Gastrocnemius medialis (tissue), 4 donors: ENCODE data around the gene TNFSF10.

Source experiments
- CTCF ChIP-seq, 5 experiments: fragments of 450-650 bp in 3 of 5; fragments of 200-600 bp in 2 of 5; sonication (generic) in 2 of 5; IDR thresholded peaks in 4 of 5; conservative IDR thresholded peaks in 1 of 5; 1 replicate in 4 of 5; 2 replicates in 1 of 5; pipeline ENCODE4 v1.5.1; 2016 to 2019; ENCODE audit warnings: antibody characterized with exemption in 5 of 5, mild to moderate bottlenecking in 3 of 5, moderate library complexity in 3 of 5
- POLR2A ChIP-seq, 2 donors: fragments of 450-650 bp; IDR thresholded peaks; one replicate each; pipeline ENCODE4 v1.6.1; 2017; ENCODE audit warnings: antibody characterized with exemption in 2 of 2, mild to moderate bottlenecking in 2 of 2, moderate library complexity in 2 of 2

GRCh38 chr3:172536993-172537419 is 13.8 kb upstream of the TNFSF10 start:
- TF ChIP-seq CTCF (IDR thresholded peaks at IDR 0.05 in 4 of 5, conservative IDR thresholded peaks at IDR 0.05 in 1 of 5) (no peak), POLR2A (IDR thresholded peaks at IDR 0.05) (no peak)
